ENCODE measurements around the gene ANKRD62.

The ANKRD62 gene

DNA sequence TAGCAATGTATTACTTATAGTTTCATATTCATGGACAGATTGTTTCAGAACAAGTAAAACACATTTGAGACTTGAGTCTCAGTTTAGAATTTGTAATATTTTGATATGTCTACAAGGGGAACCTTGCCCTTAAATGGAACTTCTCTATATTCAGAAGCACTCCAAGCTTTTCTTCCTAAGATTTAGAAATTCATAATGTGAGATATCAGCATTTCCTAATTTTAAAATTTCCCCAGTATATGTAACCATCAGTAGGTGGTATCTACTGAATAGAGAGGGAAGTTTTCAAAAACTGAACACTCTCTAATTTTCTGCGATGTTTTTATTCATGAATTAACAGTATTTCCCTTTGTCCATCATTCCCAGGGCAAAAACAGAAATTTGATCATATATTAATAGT lies 7.6 kb downstream of the ANKRD62 start:
- TF ChIP-seq, protein P1, sequence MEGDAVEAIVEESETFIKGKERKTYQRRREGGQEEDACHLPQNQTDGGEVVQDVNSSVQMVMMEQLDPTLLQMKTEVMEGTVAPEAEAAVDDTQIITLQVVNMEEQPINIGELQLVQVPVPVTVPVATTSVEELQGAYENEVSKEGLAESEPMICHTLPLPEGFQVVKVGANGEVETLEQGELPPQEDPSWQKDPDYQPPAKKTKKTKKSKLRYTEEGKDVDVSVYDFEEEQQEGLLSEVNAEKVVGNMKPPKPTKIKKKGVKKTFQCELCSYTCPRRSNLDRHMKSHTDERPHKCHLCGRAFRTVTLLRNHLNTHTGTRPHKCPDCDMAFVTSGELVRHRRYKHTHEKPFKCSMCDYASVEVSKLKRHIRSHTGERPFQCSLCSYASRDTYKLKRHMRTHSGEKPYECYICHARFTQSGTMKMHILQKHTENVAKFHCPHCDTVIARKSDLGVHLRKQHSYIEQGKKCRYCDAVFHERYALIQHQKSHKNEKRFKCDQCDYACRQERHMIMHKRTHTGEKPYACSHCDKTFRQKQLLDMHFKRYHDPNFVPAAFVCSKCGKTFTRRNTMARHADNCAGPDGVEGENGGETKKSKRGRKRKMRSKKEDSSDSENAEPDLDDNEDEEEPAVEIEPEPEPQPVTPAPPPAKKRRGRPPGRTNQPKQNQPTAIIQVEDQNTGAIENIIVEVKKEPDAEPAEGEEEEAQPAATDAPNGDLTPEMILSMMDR (IDR thresholded peaks at IDR 0.05), result no peak
- no peak for TF ChIP-seq ZFX (IDR thresholded peaks at IDR 0.05; ENCODE audit: borderline replicate concordance)
- no peak overlapping the region for H3K27ac ChIP-seq

DNA sequence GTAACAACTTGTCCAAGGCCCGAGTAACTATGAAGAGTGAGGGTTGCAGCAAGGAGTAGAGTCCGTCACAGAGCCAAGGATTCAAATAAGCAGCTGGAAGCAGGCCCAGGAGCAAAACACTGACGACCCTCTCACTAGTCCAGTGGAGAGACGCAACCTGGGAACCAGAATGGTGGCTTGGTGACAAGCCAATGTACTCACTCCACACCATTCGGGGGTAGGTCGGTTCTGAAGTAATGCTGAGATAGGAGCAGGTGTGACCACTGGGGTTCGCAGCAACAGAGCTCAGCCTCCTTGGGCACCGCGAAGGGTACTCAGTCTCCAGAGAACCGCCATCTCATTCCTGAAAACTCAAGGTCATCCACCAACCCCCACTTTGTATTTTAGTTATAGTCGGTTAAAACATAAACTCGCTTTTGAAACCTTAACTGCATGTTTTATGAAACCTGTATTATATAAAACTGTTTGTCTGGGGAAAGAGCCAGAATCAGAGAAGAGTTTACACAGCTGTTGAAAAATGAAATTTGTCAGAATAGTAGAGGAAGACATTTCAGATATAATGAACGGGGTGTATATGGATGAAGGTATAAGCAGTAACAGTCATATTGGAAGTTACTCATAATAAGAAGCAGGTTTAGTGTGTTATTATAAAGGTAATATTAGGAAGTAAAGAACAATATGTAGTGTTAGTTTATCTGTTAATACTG lies 8.6 kb downstream of the ANKRD62 start:
- no peak for TF ChIP-seq ZFX (IDR thresholded peaks at IDR 0.05; ENCODE audit: borderline replicate concordance)
- TF ChIP-seq, protein P1 (IDR thresholded peaks at IDR 0.05), result no peak
- H3K27ac ChIP-seq, result no peak overlapping the region

DNA sequence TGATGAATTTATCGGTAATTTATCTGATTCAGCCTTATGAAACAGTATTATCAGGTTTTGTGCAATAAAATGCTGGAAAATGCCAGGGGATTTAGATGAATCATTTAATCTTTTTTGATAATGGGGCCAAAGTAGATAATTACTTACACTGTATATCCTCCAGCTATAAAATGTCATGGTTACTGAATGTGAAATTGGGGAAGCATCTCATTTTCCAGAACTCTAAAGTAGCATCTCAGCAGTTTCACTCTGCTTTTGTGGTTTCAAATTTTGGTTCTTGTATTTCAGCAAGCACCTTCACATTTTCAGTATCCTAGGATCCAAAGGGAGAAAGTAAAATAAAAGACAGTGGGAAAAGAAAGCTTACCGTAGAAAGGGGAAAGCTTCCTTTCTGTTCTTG lies 12.8 kb downstream of the ANKRD62 start:
- no peak overlapping the region for H3K27ac ChIP-seq
- no peak for TF ChIP-seq ZFX (IDR thresholded peaks at IDR 0.05; ENCODE audit: borderline replicate concordance)
- TF ChIP-seq, protein P1 (IDR thresholded peaks at IDR 0.05), result no peak

DNA sequence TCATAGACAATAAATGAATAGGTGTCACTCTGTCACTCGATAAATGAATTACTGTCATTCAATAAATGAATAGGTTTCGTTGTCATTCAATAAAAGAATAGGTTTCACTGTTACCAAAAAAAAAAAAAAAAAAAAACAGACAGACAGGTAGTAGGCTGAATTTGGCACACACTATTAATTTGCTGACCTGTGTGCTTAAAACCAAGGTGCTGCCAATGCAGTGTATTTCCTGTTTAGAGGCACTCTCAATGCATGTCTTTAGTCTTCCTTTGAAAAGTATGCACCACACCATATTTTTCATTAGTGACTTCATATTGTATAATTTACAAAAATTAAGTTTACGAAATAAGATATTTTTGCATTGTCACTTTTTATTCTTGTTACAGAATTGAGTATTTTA lies 16.2 kb downstream of the ANKRD62 start:
- no peak overlapping the region for H3K27ac ChIP-seq
- TF ChIP-seq, protein P1 (IDR thresholded peaks at IDR 0.05), result no peak
- TF ChIP-seq ZFX (IDR thresholded peaks at IDR 0.05; ENCODE audit: borderline replicate concordance), result no peak

DNA sequence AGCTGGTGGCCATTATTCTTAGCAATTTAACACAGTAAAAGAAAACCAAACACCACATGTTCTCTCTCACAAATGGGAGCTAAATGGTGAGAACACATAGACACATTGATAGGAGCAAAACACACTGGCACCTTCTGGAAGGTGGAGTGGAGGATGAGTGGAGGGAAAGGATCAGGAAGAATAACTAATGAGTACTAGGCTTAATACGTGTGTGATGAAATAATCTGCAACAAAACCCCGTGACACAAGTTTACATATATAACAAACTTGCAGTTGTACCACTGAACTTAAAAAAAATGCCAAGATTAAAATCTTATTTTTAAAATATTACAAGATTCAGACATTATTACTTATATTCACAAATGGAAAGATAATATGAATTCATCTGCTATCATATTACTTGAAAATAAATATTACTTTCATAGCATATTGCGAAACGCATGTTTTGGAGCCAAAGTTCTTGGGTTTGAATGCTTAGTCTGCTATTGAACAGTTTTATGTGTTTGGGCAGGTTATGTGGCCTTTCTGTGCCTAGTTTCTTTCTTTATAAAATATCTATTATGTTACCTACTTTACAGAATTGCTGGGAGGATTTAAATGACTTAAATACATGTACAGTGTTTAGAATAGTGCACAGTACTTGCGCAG lies 20.5 kb downstream of the ANKRD62 start:
- no peak overlapping the region for H3K27ac ChIP-seq
- TF ChIP-seq ZFX (IDR thresholded peaks at IDR 0.05; ENCODE audit: borderline replicate concordance), result no peak
- TF ChIP-seq, protein P1 (IDR thresholded peaks at IDR 0.05), result no peak

DNA sequence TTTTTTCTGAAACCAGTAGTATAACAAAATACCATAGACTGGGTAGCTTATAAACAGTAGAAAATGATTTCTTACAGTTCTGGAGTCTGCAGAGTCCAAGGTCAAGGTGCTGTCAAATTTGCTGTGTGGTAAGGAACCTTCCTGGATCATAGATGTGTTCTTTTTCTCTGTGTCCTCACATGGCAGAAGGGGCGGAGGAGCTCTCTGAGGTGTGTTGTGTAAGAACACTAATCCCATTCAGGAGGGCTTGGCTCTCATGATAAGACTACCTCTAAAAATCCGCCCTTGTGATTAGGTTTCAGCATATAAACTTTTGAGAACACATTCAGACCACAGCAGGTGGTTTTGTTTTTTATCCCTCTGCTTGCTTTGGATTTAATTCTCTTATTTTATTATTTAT lies 25.7 kb downstream of the ANKRD62 start:
- H3K27ac ChIP-seq, result no peak overlapping the region
- TF ChIP-seq, protein P1 (IDR thresholded peaks at IDR 0.05), result no peak
- TF ChIP-seq ZFX (IDR thresholded peaks at IDR 0.05; ENCODE audit: borderline replicate concordance), result no peak

Data from 22Rv1 (cell line).